RWPE2 (cell line): ENCODE measurements around the gene SNAP47.

Source experiments
- ATAC-seq: fragments of 200-7000 bp; cut with Tn5 transposase; 3 replicates; pipeline ENCODE4 v1.9.1; 2021; ENCODE audit warnings: low read depth
- DNase-seq: peaks from one replicate; pipeline ENCODE4 v3.0.0-alpha.2; 2020; ENCODE audit warnings: low spot score
- H3K27ac ChIP-seq: fragments of 450-650 bp; 2 replicates; pipeline ENCODE4 v1.5.1; 2017; ENCODE audit warnings: mild to moderate bottlenecking; ENCODE audit not compliant: poor library complexity, severe bottlenecking
- H3K27me3 ChIP-seq: fragments of 250-450 bp; sonication (Bioruptor Pico); 2 replicates; pipeline ENCODE4 v1.5.1; 2021; ENCODE audit warnings: mild to moderate bottlenecking, moderate library complexity; ENCODE audit not compliant: insufficient read depth, poor library complexity, severe bottlenecking
- H3K36me3 ChIP-seq: fragments of 250-450 bp; sonication (Bioruptor Pico); 2 replicates; pipeline ENCODE4 v1.5.1; 2020; ENCODE audit warnings: low read depth, mild to moderate bottlenecking, moderate library complexity
- H3K4me1 ChIP-seq: fragments of 250-450 bp; sonication (Bioruptor Pico); 2 replicates; pipeline ENCODE4 v1.5.1; 2021; ENCODE audit warnings: mild to moderate bottlenecking, moderate library complexity; ENCODE audit not compliant: insufficient read depth, poor library complexity, severe bottlenecking
- H3K4me3 ChIP-seq: fragments of 250-450 bp; sonication (Bioruptor Pico); 2 replicates; pipeline ENCODE4 v1.5.1; 2021; ENCODE audit warnings: mild to moderate bottlenecking, moderate library complexity; ENCODE audit not compliant: severe bottlenecking
- H3K9me3 ChIP-seq: fragments of 250-450 bp; sonication (Bioruptor Pico); 2 replicates; pipeline ENCODE4 v1.5.1; 2021; ENCODE audit warnings: mild to moderate bottlenecking, moderate library complexity; ENCODE audit not compliant: severe bottlenecking
- CTCF ChIP-seq: fragments of 450-650 bp; IDR thresholded peaks from one replicate; pipeline ENCODE4 v1.5.1; 2017; ENCODE audit warnings: mild to moderate bottlenecking, moderate library complexity; ENCODE audit not compliant: poor library complexity, severe bottlenecking

Gene SNAP47

GRCh38 chr1:227799756-227800155, 64.5 kb downstream of the SNAP47 start:
- DNase-seq = no peak

GRCh38 chr1:227803933-227804332, 68.7 kb downstream of the SNAP47 start:
- DNase-seq (no peak), ATAC-seq (no peak)

More at GRCh38 chr1:227799756-227800155, 64.5 kb downstream of the SNAP47 start:
- TF ChIP-seq CTCF = no peak
- H3K27ac ChIP-seq = no peak overlapping the region
- H3K4me1 ChIP-seq = no peaks in the 10 kb centered on the region
- no peaks in the 10 kb centered on the region for H3K27me3 ChIP-seq
- no peak overlapping the region for H3K4me3 ChIP-seq
- H3K36me3 ChIP-seq = no peaks in the 10 kb centered on the region
- H3K9me3 ChIP-seq = no peaks in the 10 kb centered on the region
- ATAC-seq = no peak

GRCh38 chr1:227805606-227806197, 70.5 kb downstream of the SNAP47 start:
- peak; percentile 45 for TF ChIP-seq CTCF
- no peaks in the 10 kb centered on the region for H3K9me3 ChIP-seq
- H3K27me3 ChIP-seq = no peaks in the 10 kb centered on the region
- DNase-seq (peak; percentile 45), ATAC-seq (peak; percentile 99)
- H3K36me3 ChIP-seq = no peaks in the 10 kb centered on the region
- H3K4me1 ChIP-seq = peaks cover 7% of the 10 kb centered on the region
- no peak overlapping the region for H3K4me3 ChIP-seq
- peak overlapping the region; percentile 53 for H3K27ac ChIP-seq

More at GRCh38 chr1:227803933-227804332, 68.7 kb downstream of the SNAP47 start:
- Histone ChIP-seq H3K27ac (no peak overlapping the region), H3K4me1 (peaks cover 7% of the 10 kb centered on the region), H3K4me3 (no peak overlapping the region), H3K36me3 (no peaks in the 10 kb centered on the region), H3K9me3 (no peaks in the 10 kb centered on the region), H3K27me3 (no peaks in the 10 kb centered on the region)
- TF ChIP-seq CTCF = no peak

GRCh38 chr1:227808566-227808965, 73.3 kb downstream of the SNAP47 start:
- Histone ChIP-seq H3K36me3 (no peaks in the 10 kb centered on the region), H3K27ac (no peak overlapping the region), H3K9me3 (no peaks in the 10 kb centered on the region), H3K4me1 (peaks cover 7% of the 10 kb centered on the region), H3K27me3 (no peaks in the 10 kb centered on the region), H3K4me3 (no peak overlapping the region)
- DNase-seq (no peak), ATAC-seq (no peak)
- no peak for TF ChIP-seq CTCF

- H3K36me3 ChIP-seq = no peaks in the 10 kb centered on the region
- TF ChIP-seq CTCF = no peak
- peaks cover 7% of the 10 kb centered on the region for H3K4me1 ChIP-seq
- no peak overlapping the region for H3K27ac ChIP-seq
- H3K9me3 ChIP-seq = no peaks in the 10 kb centered on the region
- DNase-seq (no peak), ATAC-seq (no peak)
- no peaks in the 10 kb centered on the region for H3K27me3 ChIP-seq
- H3K4me3 ChIP-seq = no peak overlapping the region
Measured at GRCh38 chr1:227809026-227809425, 73.8 kb downstream of the SNAP47 start.
